NCI-H2107 (cell line): ENCODE measurements around the gene BIN2.

Experiments
- DNase-seq: peaks from one replicate; lab custom pipeline; 2025; lab: John Stamatoyannopoulos, UW

BIN2 gene

DNA sequence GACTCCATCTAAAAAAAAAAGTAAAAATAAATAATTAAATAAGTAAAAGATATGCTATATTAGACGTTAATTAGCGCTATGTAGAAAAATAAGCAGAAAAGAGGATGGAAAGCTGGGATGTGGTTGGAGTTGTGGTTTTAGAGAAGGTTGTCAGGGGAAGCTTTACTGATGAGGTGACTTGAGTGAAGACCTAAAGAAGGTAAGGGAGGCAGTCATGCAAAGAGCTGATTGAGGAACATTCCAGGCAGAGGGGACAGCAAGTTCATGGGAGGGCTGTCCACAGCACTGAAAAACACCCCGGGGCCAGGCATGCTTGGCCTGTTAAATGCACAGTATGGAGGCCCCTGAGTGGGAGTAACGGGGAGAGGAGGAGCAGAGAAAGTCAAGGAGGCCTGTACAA is 69.4 kb downstream of the BIN2 start:
- DNase-seq, result no peak

GRCh38 chr12:51253276-51253675 is 70.7 kb downstream of the BIN2 start:
- no peak for DNase-seq

DNA sequence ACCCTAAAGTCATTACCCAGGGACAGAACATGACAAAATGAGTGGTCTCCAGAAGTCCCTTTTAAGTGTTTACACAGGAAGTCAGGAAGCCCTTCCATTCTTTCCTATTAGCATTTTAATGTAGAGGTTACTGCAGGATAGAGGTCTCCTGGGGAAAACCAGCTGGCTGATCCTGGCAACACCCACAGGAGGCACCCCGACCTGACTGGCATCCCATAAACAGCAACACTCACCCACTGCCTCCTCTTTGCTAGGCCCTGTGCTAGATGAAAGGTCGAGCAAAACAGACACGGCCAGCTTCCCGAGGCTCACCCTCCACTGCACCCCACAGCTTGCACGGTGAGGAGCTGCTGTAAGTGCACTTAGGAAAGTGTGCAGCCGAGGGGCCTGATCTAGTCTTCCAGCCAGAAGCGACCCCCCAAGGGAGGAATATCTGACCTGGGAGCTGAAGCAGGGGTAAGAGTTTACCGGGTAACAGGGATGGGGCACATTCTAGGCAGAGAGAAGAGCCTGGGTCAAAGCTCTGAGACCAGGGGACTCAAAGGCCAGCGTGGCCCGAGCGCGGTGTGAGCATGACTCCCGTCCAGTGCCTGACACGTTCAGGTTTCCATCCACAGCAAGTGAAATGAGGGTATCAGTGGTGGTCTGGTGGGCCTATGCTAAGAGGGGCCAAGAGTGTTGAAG is 76.3 kb downstream of the BIN2 start:
- DNase-seq, result no peak

- no peak for DNase-seq
Measured at GRCh38 chr12:51246254-51246853, 77.6 kb downstream of the BIN2 start.

DNA sequence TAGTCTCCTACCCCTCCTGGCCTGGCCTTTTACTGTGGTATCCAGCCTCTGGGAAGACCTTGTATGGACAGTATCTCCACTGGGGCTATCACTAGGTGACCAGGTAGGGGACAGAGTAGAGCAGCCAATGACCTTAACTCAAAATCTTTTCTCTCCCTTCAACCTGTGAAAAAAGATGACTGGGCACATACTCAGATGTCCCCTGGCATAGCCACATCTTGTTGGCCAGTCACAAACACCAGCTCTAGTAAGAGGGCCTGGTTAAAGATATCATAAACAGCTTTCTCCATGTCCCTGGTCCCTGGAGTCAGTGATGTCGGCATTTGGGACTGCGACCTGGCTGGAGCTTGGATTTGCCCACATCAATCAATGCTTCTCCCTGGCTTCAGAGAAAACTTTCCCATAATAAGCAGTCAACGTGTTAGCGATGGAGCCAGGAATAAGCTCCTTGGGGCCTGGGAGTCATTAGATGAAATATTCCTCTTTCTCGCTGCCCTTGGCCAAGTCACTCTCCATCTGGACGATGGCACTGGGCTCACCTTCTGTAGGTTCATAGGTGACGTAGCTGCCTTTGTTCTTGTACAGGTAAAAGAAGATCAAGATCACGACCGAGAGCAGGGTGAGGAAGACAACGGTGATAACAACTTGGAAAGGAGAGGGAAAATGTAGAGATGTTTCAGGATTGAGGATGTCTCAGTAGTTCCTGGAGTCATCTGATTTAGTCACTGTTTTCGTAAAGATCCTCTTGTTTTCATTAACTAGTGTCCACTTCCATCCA is 78.3 kb downstream of the BIN2 start:
- no peak for DNase-seq

GRCh38 chr12:51244269-51244668 is 79.7 kb downstream of the BIN2 start:
- no peak for DNase-seq

DNA sequence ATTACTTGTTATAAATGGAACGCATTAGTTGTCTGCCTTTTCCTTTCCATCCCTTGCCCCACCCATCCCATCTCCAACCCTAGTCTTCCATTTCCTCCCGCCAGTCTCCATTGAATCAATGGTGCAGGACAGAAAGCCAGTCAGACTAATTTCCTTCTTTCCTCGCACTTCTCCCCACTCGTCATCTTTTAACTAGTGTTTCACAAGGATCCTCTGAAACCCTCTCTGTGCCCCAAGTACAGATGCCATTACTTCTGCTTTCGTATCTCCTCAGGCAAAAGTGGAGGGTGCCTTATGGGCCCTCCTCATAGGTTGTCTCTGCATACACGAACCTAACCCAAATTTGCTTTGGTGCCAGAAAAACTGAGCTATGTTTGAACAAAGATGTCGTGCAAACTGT is 81.1 kb downstream of the BIN2 start:
- DNase-seq, result no peak

- no peak for DNase-seq
Measured at GRCh38 chr12:51242120-51242519, 81.9 kb downstream of the BIN2 start.

DNA sequence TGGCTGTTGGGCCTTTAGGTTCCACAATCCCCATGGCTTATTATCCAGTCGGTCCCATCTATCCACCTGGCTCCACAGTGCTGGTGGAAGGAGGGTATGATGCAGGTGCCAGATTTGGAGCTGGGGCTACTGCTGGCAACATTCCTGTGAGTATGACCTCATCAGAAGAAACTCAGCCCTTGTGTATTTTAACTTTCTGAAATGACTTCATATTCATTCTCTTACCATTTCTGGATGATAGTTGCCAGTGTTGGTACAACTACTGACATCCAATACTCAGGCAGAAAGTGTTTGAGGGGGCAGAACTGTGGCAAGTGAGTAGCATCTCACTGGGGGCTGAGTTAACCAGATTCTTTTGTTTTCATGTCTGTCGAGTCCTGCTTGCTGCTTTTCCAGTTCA is 83.0 kb downstream of the BIN2 start:
- DNase-seq, result no peak

DNA sequence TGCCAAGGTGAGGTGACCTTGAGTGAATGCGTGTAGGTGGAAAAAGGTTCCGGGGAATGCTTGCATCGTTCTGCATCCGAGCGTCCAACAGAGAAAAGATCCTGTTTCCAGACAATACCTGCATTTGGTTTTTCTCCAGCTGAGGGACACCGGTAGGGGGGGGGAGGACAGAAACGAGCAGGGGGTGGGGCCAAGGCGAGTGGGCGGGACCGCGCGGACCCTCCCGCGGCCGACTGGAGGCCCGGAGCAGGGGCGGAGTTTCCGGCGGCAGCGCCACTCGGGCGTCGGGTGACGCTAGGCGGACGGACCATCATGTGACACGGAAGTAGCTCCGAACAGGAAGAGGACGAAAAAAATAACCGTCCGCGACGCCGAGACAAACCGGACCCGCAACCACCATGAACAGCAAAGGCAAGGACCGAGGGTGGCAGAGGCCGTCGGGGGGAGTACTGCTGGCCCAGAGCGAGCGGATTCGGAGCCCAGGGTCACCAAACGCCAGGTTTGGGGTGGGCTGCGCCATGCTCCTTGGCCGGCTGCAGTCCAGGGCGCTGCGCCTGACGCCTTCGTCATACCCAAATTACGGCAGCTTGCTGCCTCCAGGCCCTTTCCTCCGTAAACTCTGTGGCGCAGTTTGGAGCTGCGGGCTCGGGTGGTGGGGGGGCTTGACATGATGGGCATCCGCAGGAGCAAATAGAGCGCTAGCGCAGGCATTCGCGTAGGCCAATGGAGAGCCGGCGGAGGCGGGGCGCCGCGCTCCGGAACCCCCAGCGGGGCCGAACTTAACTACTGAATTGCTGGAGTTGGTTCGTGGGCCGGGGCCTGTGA is 85.3 kb downstream of the BIN2 start, which contains the start of gene DAZAP2:
Gene DAZAP2, plus strand, starts transcription at position 317 of the 825 bp plus-strand sequence. Its CDS starts 82 bp downstream, at position 399.
- peak; percentile 92 for DNase-seq

- no peak for DNase-seq
Measured at GRCh38 chr12:51238037-51238509, 85.9 kb downstream of the BIN2 start.

DNA sequence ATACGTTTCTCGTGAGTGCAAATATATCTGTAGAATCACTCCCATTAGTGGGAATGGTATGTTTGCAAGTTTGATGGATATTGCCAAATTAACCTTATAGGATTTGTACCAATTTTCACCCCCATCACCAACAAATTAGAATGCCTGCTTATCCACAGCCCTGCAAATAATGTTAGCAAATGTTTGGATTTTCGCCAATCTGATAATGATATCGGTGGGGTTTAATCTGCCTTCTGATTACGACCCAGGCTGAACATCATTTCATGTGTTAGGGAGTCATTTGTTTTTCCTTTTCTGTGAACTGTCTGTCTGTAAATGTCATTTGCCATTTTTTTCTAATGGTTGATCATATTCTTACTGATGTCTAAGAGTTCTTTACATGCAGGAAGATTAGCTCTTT is 89.4 kb downstream of the BIN2 start:
- no peak for DNase-seq

- DNase-seq, result no peak
Measured at GRCh38 chr12:51232642-51233041, 91.3 kb downstream of the BIN2 start.
